Spinal cord (tissue), 10 donors: ENCODE measurements around the gene IRF8. TPM values are rescaled to one million over a fixed set of nuclear protein-coding genes. Genes with fewer than 3 reads are reported as not detected.
"Not testable (repeated sequence)": the region's sequence is repeated elsewhere in the genome, so short reads cannot be mapped to it uniquely, and the experiment has no call there.

Source experiments
- DNase-seq, 6 donors: peaks; one replicate each; pipeline versions ENCODE4 v3.0.0 to v3.0.0-alpha.2; 2013 to 2015; ENCODE audit warnings: low spot score in 6 of 6, low read depth in 4 of 6
- H3K27ac ChIP-seq: one replicate; pipeline ENCODE4 v1.5.1; 2013; ENCODE audit warnings: low read depth, low read length, control low read depth
- H3K27me3 ChIP-seq: one replicate; pipeline ENCODE4 v1.6.1; 2013; ENCODE audit warnings: low read length; ENCODE audit not compliant: control insufficient read depth, insufficient read depth
- H3K36me3 ChIP-seq: one replicate; pipeline ENCODE4 v1.6.1; 2013; ENCODE audit warnings: low read length; ENCODE audit not compliant: control insufficient read depth, insufficient read depth
- H3K4me1 ChIP-seq: one replicate; pipeline ENCODE4 v1.6.1; 2013; ENCODE audit warnings: low read length; ENCODE audit not compliant: control insufficient read depth, insufficient read depth
- H3K4me3 ChIP-seq: one replicate; pipeline ENCODE4 v1.5.1; 2013; ENCODE audit warnings: low read depth, low read length, control low read depth
- H3K9me3 ChIP-seq: one replicate; pipeline ENCODE4 v1.6.1; 2013; ENCODE audit warnings: low read length; ENCODE audit not compliant: control insufficient read depth, insufficient read depth
- WGBS: methylation state at CpG from one replicate; pipeline ENCODE4 v1.1.5; 2013; ENCODE audit warnings: missing lambda C conversion rate; ENCODE audit not compliant: insufficient coverage; 5-methylcytosine and 5-hydroxymethylcytosine counted together
- polyA plus RNA-seq, 2 donors: library from polyadenylated mRNA; unstranded; fragments of 120-200 nt; gene quantifications; one replicate each; pipeline ENCODE4 v1.2.1, GENCODE V29; 2013; ENCODE audit not compliant: insufficient read length in 2 of 2
- total RNA-seq, 2 donors: library from RNA; depleted of rRNA in 1 of 2; stranded (reverse); fragments of 120-200 nt in 1 of 2; fragments of >200 nt in 1 of 2; gene quantifications; one replicate each; pipeline versions ENCODE4 v1.2.3 to v1.2.4, GENCODE V29; 2013 to 2014
- donor health status: healthy.

IRF8 gene
- total and polyA plus RNA-seq, 4 donors, result 9.0 to 20.5 (median 15.2) TPM

DNA sequence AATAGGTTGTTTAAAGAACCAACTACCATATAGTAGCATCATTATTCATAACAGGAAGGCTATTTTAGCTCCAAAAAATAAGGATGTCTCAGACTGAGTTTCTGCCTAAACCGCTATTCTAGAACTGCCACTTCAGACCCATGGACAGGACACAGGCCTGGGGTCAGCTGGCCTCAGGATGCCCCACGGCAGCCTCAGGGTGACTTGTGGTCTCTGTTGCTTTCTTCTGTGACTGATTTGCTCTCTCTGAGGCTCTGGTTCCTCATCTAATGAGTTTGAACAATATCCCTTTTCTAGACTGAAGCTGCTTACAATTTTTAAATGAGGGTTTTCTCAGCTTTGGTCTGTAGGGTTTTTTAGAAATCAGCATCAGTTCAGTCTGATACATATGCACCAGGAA, 31.8 kb upstream of the IRF8 start:
- DNase-seq, result no peak
- WGBS, result 88% methylated on average over 2 of the region's 2 CpGs
- no peak overlapping the region for H3K4me3 ChIP-seq
- no peaks in the 10 kb centered on the region for H3K9me3 ChIP-seq
- no peaks in the 10 kb centered on the region for H3K36me3 ChIP-seq
- H3K27me3 ChIP-seq, result no peaks in the 10 kb centered on the region
- H3K27ac ChIP-seq, result no peak overlapping the region
- peaks cover 3% of the 10 kb centered on the region for H3K4me1 ChIP-seq

DNA sequence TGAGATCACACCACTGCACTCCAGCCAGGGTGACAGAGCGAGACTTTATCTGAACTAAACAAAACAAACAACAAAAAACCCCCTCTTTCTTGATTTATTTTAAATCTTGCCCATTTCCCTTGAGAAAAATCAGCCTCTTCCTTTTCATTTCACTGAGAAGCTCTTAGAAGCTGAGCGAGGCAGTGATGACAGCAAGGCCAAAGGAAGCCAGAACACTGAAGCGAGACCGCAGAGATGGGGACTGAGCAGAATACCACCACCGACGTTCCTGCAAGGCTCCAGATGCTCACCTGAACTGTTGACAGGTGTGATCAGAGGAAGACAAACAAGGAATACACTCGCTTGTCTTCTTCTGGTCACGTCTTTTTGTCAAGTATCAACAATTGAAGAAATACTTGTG, 30.5 kb upstream of the IRF8 start:
- no peak overlapping the region for H3K4me3 ChIP-seq
- H3K27ac ChIP-seq, result no peak overlapping the region
- WGBS, result 98% methylated on average over 7 of the region's 8 CpGs
- H3K36me3 ChIP-seq, result no peaks in the 10 kb centered on the region
- DNase-seq, result no peak
- H3K9me3 ChIP-seq, result no peaks in the 10 kb centered on the region
- peaks cover 3% of the 10 kb centered on the region for H3K4me1 ChIP-seq
- H3K27me3 ChIP-seq, result no peaks in the 10 kb centered on the region

DNA sequence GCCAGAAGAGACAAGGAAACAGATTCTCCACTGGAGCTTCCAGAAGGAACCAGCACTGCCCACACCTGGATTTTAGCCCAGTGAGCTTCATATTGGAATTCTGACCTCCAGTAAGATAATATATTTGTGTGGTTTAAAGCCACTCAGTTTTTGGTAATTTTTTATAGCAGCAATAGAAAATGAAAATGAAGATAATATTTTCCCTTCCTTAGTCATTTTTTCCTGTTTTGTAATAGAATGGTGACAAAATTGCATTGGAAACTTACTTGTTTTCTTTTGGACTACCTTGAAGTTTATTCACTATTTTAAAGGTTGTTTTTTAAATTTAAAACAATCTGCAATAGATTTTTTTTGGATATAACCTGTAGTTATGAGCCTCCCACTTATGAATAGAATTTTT, 29.8 kb upstream of the IRF8 start:
- H3K36me3 ChIP-seq, result no peaks in the 10 kb centered on the region
- no peaks in the 10 kb centered on the region for H3K27me3 ChIP-seq
- DNase-seq, result no peak
- peaks cover 3% of the 10 kb centered on the region for H3K4me1 ChIP-seq
- no peak overlapping the region for H3K27ac ChIP-seq
- H3K9me3 ChIP-seq, result no peaks in the 10 kb centered on the region
- no peak overlapping the region for H3K4me3 ChIP-seq

DNA sequence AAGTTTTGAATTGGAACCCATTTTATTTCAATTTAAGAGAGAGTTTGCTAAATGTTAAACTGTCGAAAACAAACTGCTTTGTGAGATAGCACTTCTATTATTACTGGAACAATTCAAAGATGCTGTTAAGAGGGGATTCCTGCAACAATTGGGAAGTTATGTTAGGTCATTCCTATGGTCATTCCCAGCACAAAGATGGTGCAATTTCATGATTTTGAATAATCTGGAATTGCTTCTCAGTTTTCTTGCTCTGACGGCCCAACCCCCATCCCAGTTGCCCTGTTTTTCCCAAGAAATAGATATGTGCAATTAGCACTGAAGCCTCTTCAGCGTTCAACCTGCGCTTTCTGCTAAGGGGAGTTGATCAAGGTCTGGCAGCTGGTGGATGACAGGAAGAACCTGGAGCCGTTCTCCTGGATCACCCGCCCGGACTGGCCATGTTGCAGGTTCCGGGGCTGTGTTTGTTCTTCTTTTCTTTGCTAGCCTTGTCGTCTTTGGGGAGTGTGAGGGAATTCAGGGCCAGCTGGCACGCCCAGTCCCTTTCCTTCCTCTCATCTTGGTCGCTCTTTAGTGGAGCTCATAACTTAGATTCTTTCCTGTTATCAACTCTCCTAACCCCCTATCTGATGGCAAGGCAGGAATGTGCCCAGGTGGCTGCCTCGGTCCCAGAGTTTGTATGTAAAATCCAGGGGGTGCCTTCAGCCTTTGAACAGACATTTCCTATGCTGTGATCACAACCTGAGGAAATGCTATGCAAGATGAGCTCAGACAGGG, 29.0 kb upstream of the IRF8 start:
- DNase-seq, result no peak
- no peak overlapping the region for H3K4me3 ChIP-seq
- no peaks in the 10 kb centered on the region for H3K36me3 ChIP-seq
- H3K27me3 ChIP-seq, result no peaks in the 10 kb centered on the region
- H3K27ac ChIP-seq, result no peak overlapping the region
- no peaks in the 10 kb centered on the region for H3K9me3 ChIP-seq
- 41% methylated on average over 7 of the region's 12 CpGs for WGBS
- H3K4me1 ChIP-seq, result peaks cover 3% of the 10 kb centered on the region

- DNase-seq, result no peak
- Histone ChIP-seq H3K36me3 (no peaks in the 10 kb centered on the region), H3K27me3 (no peaks in the 10 kb centered on the region), H3K27ac (no peak overlapping the region), H3K4me3 (no peak overlapping the region), H3K4me1 (peaks cover 3% of the 10 kb centered on the region), H3K9me3 (no peaks in the 10 kb centered on the region)
- WGBS, result 87% methylated on average over 3 of the region's 7 CpGs
Measured at GRCh38 chr16:85871756-85872155, 27.2 kb upstream of the IRF8 start.

- no peaks in the 10 kb centered on the region for H3K9me3 ChIP-seq
- H3K27me3 ChIP-seq, result no peaks in the 10 kb centered on the region
- H3K27ac ChIP-seq, result no peak overlapping the region
Measured at GRCh38 chr16:85872734-85873133, 26.2 kb upstream of the IRF8 start.

GRCh38 chr16:85873153-85873552, 25.8 kb upstream of the IRF8 start:
- Histone ChIP-seq H3K27ac (no peak overlapping the region), H3K4me3 (no peak overlapping the region), H3K36me3 (no peaks in the 10 kb centered on the region), H3K4me1 (peaks cover 3% of the 10 kb centered on the region), H3K9me3 (no peaks in the 10 kb centered on the region), H3K27me3 (no peaks in the 10 kb centered on the region)
- no peak for DNase-seq
- WGBS, result 94% methylated on average over 5 of the region's 8 CpGs

More at GRCh38 chr16:85872734-85873133, 26.2 kb upstream of the IRF8 start:
- peaks cover 3% of the 10 kb centered on the region for H3K4me1 ChIP-seq
- 96% methylated on average over 4 of the region's 7 CpGs for WGBS
- no peaks in the 10 kb centered on the region for H3K36me3 ChIP-seq
- no peak for DNase-seq
- H3K4me3 ChIP-seq, result no peak overlapping the region

DNA sequence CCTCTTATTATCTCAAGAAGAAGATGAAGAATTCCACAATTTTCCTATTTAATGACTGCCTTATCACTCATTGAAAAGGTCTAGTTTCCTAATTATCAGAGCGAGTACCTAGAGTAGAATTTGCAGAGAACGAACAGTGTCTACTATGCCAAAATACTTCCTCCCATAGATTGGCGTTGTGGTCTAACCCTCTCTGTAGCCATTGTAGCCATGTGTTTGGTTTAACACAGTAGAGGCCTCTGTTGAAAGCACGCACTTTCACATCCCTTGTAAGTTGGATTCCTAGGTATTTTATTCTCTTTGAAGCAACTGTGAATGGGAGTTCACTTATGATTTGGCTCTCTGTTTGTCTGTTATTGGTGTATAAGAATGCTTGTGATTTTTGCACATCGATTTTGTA, 24.9 kb upstream of the IRF8 start:
- not testable (repeated sequence) for H3K9me3 ChIP-seq, H3K27me3 ChIP-seq, DNase-seq, H3K4me3 ChIP-seq, H3K36me3 ChIP-seq, H3K4me1 ChIP-seq, H3K27ac ChIP-seq
- WGBS, result no CpG with 5 or more reads among the region's 5 CpGs

- Histone ChIP-seq H3K27ac (no peak overlapping the region), H3K9me3 (no peaks in the 10 kb centered on the region), H3K36me3 (no peaks in the 10 kb centered on the region), H3K4me3 (no peak overlapping the region), H3K4me1 (no peaks in the 10 kb centered on the region), H3K27me3 (peaks cover 3% of the 10 kb centered on the region)
- WGBS, result 100% methylated on average over 1 of the region's 5 CpGs
- no peak for DNase-seq
Measured at GRCh38 chr16:85878407-85878806, 20.6 kb upstream of the IRF8 start.

DNA sequence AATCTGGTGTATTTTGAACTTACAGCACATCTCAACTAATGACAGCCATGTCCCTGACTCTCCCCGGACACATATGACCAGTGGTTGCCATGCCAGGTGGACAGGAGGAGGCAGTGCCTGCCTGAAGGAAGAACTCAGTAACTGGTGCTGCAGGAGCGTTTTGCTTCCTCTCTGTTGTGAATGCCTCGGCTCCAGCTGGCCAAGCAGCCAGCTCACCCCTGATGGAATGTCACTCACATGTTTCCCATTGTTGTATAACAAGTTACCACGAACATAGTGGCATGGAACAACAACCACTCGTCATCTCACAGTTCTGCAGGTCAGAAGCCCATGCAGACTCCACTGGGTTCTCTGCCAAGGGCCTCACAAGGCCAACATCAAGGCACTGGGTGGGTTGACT, 20.1 kb upstream of the IRF8 start:
- no peaks in the 10 kb centered on the region for H3K4me1 ChIP-seq
- H3K36me3 ChIP-seq, result no peaks in the 10 kb centered on the region
- 52% methylated on average over 4 of the region's 5 CpGs for WGBS
- no peak overlapping the region for H3K27ac ChIP-seq
- DNase-seq, result no peak
- no peak overlapping the region for H3K4me3 ChIP-seq
- H3K27me3 ChIP-seq, result peaks cover 3% of the 10 kb centered on the region
- H3K9me3 ChIP-seq, result no peaks in the 10 kb centered on the region
